Trophoblast cell (in vitro differentiated cells and primary cell): Measurements from ENCODE around the gene KCNIP4.

Experiments used
- DNase-seq, 2 donors: peaks; one replicate each; pipeline ENCODE4 v3.0.0-alpha.2; 2016
- H2AFZ ChIP-seq: 2 replicates; pipeline ENCODE4 v1.6.1; 2013; ENCODE audit warnings: low read length, moderate library complexity, mild to moderate bottlenecking; ENCODE audit not compliant: insufficient read depth, poor library complexity
- H2AK5ac ChIP-seq: 2 replicates; pipeline ENCODE4 v1.6.1; 2013; ENCODE audit warnings: mild to moderate bottlenecking, low read length
- H2BK120ac ChIP-seq: 2 replicates; pipeline ENCODE4 v1.6.1; 2013; ENCODE audit warnings: low read length, mild to moderate bottlenecking, moderate library complexity; ENCODE audit not compliant: insufficient read depth, poor library complexity
- H2BK12ac ChIP-seq: 2 replicates; pipeline ENCODE4 v1.6.1; 2013; ENCODE audit warnings: mild to moderate bottlenecking, low read length, moderate library complexity
- H2BK5ac ChIP-seq: 2 replicates; pipeline ENCODE4 v1.6.1; 2013; ENCODE audit warnings: low read length, low read depth, moderate library complexity, mild to moderate bottlenecking; ENCODE audit not compliant: poor library complexity
- H3K14ac ChIP-seq: 2 replicates; pipeline ENCODE4 v1.6.1; 2013; ENCODE audit warnings: mild to moderate bottlenecking, low read length
- H3K18ac ChIP-seq: 2 replicates; pipeline ENCODE4 v1.6.1; 2013; ENCODE audit warnings: mild to moderate bottlenecking, low read length
- H3K23ac ChIP-seq: 2 replicates; pipeline ENCODE4 v1.6.1; 2013; ENCODE audit warnings: low read length
- H3K27ac ChIP-seq: 2 replicates; pipeline ENCODE4 v1.5.1; 2013; ENCODE audit warnings: low read depth, mild to moderate bottlenecking, inconsistent platforms, low read length, moderate library complexity
- H3K27me3 ChIP-seq: 2 replicates; pipeline ENCODE4 v1.6.1; 2013; ENCODE audit warnings: inconsistent platforms, mild to moderate bottlenecking, low read length, moderate library complexity; ENCODE audit not compliant: insufficient read depth
- H3K36me3 ChIP-seq, 2 experiments: 1 replicate in 1 of 2; 2 replicates in 1 of 2; pipeline ENCODE4 v1.6.1; 2013; ENCODE audit warnings: low read length in 2 of 2, mild to moderate bottlenecking in 2 of 2, moderate library complexity in 1 of 2; ENCODE audit not compliant: insufficient read depth in 2 of 2, control insufficient read depth in 1 of 2
- H3K4ac ChIP-seq: 2 replicates; pipeline ENCODE4 v1.6.1; 2013; ENCODE audit warnings: low read depth, mild to moderate bottlenecking, low read length, moderate library complexity
- H3K4me1 ChIP-seq, 2 experiments: 1 replicate in 1 of 2; 2 replicates in 1 of 2; pipeline ENCODE4 v1.6.1; 2013; ENCODE audit warnings: low read length in 2 of 2, mild to moderate bottlenecking in 2 of 2, moderate library complexity in 1 of 2; ENCODE audit not compliant: insufficient read depth in 2 of 2, control insufficient read depth in 1 of 2
- H3K4me2 ChIP-seq: 2 replicates; pipeline ENCODE4 v1.6.1; 2013; ENCODE audit warnings: inconsistent platforms, mild to moderate bottlenecking, low read length, moderate library complexity
- H3K4me3 ChIP-seq: 2 replicates; pipeline ENCODE4 v1.5.1; 2013; ENCODE audit warnings: mild to moderate bottlenecking, low read depth, low read length, inconsistent platforms
- H3K79me1 ChIP-seq: one replicate; pipeline ENCODE4 v1.6.1; 2013; ENCODE audit warnings: low read length
- H3K79me2 ChIP-seq: 2 replicates; pipeline ENCODE4 v1.6.1; 2013; ENCODE audit warnings: low read length, mild to moderate bottlenecking; ENCODE audit not compliant: control insufficient read depth, insufficient read depth, poor library complexity
- H3K9ac ChIP-seq: 2 replicates; pipeline ENCODE4 v1.6.1; 2013; ENCODE audit warnings: mild to moderate bottlenecking, low read length
- H3K9me3 ChIP-seq: 2 replicates; pipeline ENCODE4 v1.6.1; 2013; ENCODE audit warnings: low read depth, mild to moderate bottlenecking, control low read depth, inconsistent platforms, low read length; ENCODE audit not compliant: insufficient read depth
- H4K12ac ChIP-seq: 2 replicates; pipeline ENCODE4 v1.6.1; 2013; ENCODE audit warnings: low read depth, mild to moderate bottlenecking, low read length, moderate library complexity
- H4K8ac ChIP-seq: 2 replicates; pipeline ENCODE4 v1.6.1; 2013; ENCODE audit warnings: low read depth, mild to moderate bottlenecking, low read length, moderate library complexity
- H4K91ac ChIP-seq: one replicate; pipeline ENCODE4 v1.6.1; 2013; ENCODE audit warnings: low read depth, mild to moderate bottlenecking, low read length, moderate library complexity
- WGBS: extraction: QIAGEN DNeasy Blood & Tissue Kit; methylation state at CpG from one replicate; pipeline ENCODE4 v1.1.7; 2013; ENCODE audit warnings: missing lambda C conversion rate; ENCODE audit not compliant: insufficient read length, insufficient coverage; ENCODE audit errors: extremely low coverage; 5-methylcytosine and 5-hydroxymethylcytosine counted together

Gene KCNIP4

DNA sequence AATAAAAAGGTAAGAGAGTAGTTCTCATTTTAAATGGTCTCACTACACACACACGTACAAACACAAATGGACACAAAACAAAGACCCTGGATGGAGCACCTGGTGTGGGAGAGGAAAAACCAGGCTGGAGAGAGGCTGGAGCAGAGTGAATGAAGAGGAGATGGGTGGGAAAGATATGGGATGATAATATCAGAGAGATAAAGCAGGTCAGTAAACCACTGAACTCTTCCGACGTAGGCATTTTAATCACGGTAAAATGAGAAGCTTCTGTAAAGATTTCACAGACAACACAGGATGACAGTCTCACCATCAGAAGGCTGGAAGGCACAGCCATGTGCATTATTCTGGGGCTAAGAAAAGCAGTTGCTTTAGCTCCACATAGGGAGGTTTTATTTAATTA, 532.8 kb downstream of the KCNIP4 start:
- H4K91ac ChIP-seq: no peak overlapping the region
- no peak overlapping the region for H4K8ac ChIP-seq
- H3K4me1 ChIP-seq: no peaks in the 10 kb centered on the region
- no peak overlapping the region for H2BK5ac ChIP-seq
- no peaks in the 10 kb centered on the region for H3K36me3 ChIP-seq
- H3K79me2 ChIP-seq: no peaks in the 10 kb centered on the region
- H4K12ac ChIP-seq: no peak overlapping the region
- H2AFZ ChIP-seq: no peak overlapping the region
- H2AK5ac ChIP-seq: no peak overlapping the region
- H3K27me3 ChIP-seq: no peaks in the 10 kb centered on the region
- no peak overlapping the region for H3K14ac ChIP-seq
- H3K4ac ChIP-seq: no peak overlapping the region
- H2BK12ac ChIP-seq: no peak overlapping the region
- WGBS: no CpG with 5 or more reads among the region's 4 CpGs
- H3K9me3 ChIP-seq: no peaks in the 10 kb centered on the region
- no peak overlapping the region for H3K27ac ChIP-seq
- no peak for DNase-seq
- no peak overlapping the region for H3K4me3 ChIP-seq
- H3K23ac ChIP-seq: no peak overlapping the region
- no peak overlapping the region for H2BK120ac ChIP-seq
- H3K18ac ChIP-seq: no peak overlapping the region
- H3K4me2 ChIP-seq: no peak overlapping the region
- H3K79me1 ChIP-seq: no peaks in the 10 kb centered on the region
- H3K9ac ChIP-seq: no peak overlapping the region

DNA sequence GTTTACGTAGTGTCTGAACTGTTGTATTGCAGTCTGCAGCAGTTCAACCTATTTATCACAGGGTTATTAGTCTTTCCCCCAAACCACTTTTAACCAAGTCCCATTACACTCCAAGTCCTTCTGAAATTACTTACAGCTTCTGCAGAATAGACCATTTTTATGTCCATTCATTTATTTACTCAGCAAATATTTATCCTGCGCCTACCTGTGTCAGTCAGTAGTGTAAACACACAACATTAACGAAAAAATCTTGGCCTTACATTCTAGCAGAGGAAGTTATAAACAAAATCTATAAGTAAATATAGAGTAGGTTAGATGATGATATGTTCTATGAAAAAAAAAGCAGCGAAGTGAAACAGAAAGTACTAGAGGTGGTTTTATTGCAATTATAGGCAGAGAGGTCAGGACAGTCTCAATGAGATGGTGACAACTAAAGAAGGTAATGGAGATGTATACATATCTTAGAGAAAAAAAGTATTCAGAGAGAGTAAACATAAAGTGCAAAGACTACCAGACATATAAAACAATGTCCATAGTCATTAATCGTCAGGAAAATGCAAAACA, 534.7 kb downstream of the KCNIP4 start:
- no peak overlapping the region for H4K8ac ChIP-seq
- H4K91ac ChIP-seq: no peak overlapping the region
- no peak overlapping the region for H3K14ac ChIP-seq
- no peak overlapping the region for H3K27ac ChIP-seq
- no peak overlapping the region for H4K12ac ChIP-seq
- H2BK12ac ChIP-seq: no peak overlapping the region
- H3K4me3 ChIP-seq: no peak overlapping the region
- H3K79me1 ChIP-seq: no peaks in the 10 kb centered on the region
- no peak for DNase-seq
- H3K36me3 ChIP-seq: no peaks in the 10 kb centered on the region
- no peaks in the 10 kb centered on the region for H3K27me3 ChIP-seq
- H2BK120ac ChIP-seq: no peak overlapping the region
- no peak overlapping the region for H3K23ac ChIP-seq
- H3K4me1 ChIP-seq: no peaks in the 10 kb centered on the region
- H3K4me2 ChIP-seq: no peak overlapping the region
- H2AK5ac ChIP-seq: no peak overlapping the region
- no peak overlapping the region for H3K4ac ChIP-seq
- H2BK5ac ChIP-seq: no peak overlapping the region
- no peak overlapping the region for H2AFZ ChIP-seq
- no peaks in the 10 kb centered on the region for H3K9me3 ChIP-seq
- no CpG with 5 or more reads among the region's 5 CpGs for WGBS
- no peak overlapping the region for H3K18ac ChIP-seq
- no peaks in the 10 kb centered on the region for H3K79me2 ChIP-seq
- H3K9ac ChIP-seq: no peak overlapping the region

DNA sequence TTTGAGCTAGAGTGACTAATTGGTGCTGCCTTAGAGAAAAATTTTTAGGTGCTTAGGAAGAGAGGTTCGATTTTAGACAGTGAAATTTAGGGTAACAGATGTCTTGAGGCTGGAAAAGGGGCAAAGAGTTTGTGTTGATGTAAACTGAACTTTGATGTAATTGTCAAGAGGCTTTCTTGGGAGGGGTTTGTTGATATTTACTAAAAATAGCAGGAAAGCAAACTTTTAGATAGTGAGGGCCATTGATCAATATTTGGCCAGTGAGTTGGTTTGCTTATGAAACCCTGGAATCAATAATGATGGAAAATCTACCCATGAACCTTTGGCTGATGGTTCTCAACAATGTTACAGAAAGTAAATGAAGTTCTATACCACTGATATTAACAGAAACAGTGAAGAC, 537.5 kb downstream of the KCNIP4 start:
- no peak overlapping the region for H3K18ac ChIP-seq
- H2BK5ac ChIP-seq: no peak overlapping the region
- no peak for DNase-seq
- whole genome bisulfite sequencing: no CpG with 5 or more reads among the region's 1 CpG
- no peaks in the 10 kb centered on the region for H3K9me3 ChIP-seq
- H3K27me3 ChIP-seq: no peaks in the 10 kb centered on the region
- H3K4me2 ChIP-seq: no peak overlapping the region
- H2AFZ ChIP-seq: no peak overlapping the region
- H2BK12ac ChIP-seq: no peak overlapping the region
- no peak overlapping the region for H3K23ac ChIP-seq
- H3K4me1 ChIP-seq: no peaks in the 10 kb centered on the region
- no peak overlapping the region for H3K27ac ChIP-seq
- no peak overlapping the region for H3K9ac ChIP-seq
- no peak overlapping the region for H2AK5ac ChIP-seq
- no peaks in the 10 kb centered on the region for H3K36me3 ChIP-seq
- H3K4ac ChIP-seq: no peak overlapping the region
- H3K79me1 ChIP-seq: no peaks in the 10 kb centered on the region
- H4K91ac ChIP-seq: no peak overlapping the region
- no peak overlapping the region for H3K14ac ChIP-seq
- no peaks in the 10 kb centered on the region for H3K79me2 ChIP-seq
- no peak overlapping the region for H3K4me3 ChIP-seq
- no peak overlapping the region for H2BK120ac ChIP-seq
- H4K12ac ChIP-seq: no peak overlapping the region
- H4K8ac ChIP-seq: no peak overlapping the region

DNA sequence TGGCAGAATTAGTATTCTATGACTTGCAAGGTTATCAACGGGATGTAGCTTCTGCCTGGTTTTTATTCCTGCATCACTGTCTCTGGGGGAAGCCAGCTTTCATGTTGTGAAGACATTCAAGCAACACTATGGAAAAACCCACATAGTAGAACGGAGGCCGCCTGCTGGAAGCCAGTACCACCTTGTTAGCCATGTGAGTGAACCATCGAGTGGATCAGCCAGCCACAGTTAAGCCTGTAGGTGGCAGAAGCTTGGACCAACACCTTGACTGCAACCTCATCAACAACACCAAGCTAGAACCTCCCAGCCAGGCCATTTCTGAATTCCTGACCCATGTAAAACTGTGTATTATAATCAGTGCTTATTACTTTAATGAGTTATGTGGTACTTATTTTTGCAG, 538.2 kb downstream of the KCNIP4 start:
- Histone ChIP-seq H2BK5ac (no peak overlapping the region), H3K14ac (no peak overlapping the region), H3K27me3 (no peaks in the 10 kb centered on the region), H3K4me2 (no peak overlapping the region), H3K4ac (no peak overlapping the region), H4K8ac (no peak overlapping the region), H3K23ac (no peak overlapping the region), H3K9ac (no peak overlapping the region), H4K91ac (no peak overlapping the region), H3K4me1 (no peaks in the 10 kb centered on the region), H3K18ac (no peak overlapping the region), H2BK120ac (no peak overlapping the region), H2AFZ (no peak overlapping the region), H3K36me3 (no peaks in the 10 kb centered on the region), H2AK5ac (no peak overlapping the region), H3K9me3 (no peaks in the 10 kb centered on the region), H3K79me2 (no peaks in the 10 kb centered on the region), H3K4me3 (no peak overlapping the region), H2BK12ac (no peak overlapping the region), H4K12ac (no peak overlapping the region), H3K27ac (no peak overlapping the region), H3K79me1 (no peaks in the 10 kb centered on the region)
- DNase-seq: no peak
- no CpG with 5 or more reads among the region's 4 CpGs for WGBS
